Measurements from ENCODE around the gene MRPL55. TPM values are rescaled to one million over a fixed set of nuclear protein-coding genes. Genes with fewer than 3 reads are reported as not detected.

Gene MRPL55
- total RNA-seq, 1 donor, result 32.5 TPM

DNA sequence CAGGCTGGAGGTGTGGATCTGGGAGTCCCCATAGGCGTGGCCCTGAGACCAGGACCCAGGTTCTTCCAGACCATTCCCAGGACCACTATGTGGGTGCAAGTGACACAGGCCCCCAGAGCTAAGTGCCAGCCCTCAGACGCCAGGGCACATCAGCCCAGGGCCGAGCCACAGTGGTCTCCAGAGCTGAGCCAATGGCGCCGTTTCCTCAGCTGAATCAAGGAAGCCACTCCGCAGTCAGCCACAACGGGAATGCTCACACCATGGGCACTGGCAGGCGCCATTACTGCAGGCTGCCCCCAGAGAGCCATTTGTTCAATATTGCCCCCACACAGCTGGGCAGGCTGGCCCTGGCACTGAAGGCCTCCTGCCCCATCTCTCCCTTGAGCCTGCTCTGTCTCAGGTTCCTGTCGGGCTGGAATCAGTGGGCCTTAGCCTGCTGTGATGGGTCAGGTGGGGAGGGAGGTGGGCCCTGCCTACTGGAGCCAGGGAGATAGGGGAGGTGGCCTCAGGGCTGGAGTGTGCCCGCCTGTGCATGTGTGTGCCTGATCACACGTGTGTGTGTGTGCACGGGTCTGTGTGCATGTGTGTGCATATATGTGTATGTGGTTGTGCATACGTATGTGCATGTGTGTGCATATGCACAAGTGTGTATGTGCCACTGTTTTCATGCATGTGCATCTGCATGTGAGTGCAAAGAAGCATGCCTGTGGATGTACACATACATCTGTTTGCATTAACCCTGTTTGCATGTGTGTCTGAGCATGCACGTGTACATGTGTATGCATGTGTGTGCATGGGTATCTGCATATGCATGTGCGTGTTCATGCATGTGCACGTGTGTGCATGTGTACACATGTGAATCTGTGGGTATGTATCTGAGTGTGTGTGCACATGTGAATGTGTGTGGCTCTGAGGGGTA lies 46.8 kb upstream of the MRPL55 start:
- no peak overlapping the region for H3K4me3 ChIP-seq (ENCODE audit: low read depth, low read length)
- DNase-seq (ENCODE audit: low read depth), result no peak
- TF ChIP-seq, protein P1, sequence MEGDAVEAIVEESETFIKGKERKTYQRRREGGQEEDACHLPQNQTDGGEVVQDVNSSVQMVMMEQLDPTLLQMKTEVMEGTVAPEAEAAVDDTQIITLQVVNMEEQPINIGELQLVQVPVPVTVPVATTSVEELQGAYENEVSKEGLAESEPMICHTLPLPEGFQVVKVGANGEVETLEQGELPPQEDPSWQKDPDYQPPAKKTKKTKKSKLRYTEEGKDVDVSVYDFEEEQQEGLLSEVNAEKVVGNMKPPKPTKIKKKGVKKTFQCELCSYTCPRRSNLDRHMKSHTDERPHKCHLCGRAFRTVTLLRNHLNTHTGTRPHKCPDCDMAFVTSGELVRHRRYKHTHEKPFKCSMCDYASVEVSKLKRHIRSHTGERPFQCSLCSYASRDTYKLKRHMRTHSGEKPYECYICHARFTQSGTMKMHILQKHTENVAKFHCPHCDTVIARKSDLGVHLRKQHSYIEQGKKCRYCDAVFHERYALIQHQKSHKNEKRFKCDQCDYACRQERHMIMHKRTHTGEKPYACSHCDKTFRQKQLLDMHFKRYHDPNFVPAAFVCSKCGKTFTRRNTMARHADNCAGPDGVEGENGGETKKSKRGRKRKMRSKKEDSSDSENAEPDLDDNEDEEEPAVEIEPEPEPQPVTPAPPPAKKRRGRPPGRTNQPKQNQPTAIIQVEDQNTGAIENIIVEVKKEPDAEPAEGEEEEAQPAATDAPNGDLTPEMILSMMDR (IDR thresholded peaks at IDR 0.05; ENCODE audit: insufficient read depth, low read length), result no peak

DNA sequence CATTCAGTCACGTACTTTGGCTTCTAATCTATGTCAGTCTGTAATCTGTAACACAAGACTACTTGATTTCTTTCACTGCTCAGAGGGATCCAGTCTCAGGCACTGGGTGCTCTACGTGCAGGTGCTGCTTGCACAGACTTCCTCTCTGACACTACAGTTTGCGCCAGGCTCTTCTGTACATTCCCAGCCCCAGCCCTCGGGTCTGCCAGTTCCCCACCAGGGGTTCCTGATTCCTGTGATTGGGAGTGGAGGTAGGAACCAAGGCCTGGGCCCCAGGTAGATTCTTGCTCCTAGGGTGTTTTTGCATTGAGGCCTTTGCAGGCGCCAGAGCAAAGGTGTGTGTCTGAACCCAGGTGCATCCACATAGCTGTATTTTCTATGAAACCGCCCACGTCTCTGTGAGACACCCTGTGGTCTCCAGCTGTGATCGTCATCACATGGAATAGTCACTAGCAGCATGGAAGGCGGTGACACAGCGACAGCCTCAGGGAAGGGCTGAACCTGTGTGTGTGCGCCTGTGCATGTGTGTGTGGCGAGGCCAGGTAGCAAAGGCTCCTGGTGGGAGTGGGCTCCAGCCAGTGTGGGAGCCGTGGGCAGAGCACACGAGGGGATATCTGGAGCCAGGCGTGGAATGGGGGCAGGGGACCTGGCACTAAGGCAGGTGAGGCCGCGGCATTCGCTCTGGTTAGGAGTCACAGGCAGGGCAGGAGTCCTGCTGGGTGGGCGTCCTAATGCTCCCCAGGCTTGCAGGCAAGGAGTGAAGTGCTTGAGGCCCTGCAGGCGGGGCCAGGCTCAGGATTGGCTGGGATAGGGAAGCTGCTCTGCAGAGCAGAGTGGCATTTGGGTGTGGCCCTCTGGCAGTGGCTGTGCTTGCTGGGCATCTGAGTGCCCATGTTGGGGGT lies 45.8 kb upstream of the MRPL55 start:
- DNase-seq (ENCODE audit: low read depth), result no peak
- TF ChIP-seq, protein P1 (IDR thresholded peaks at IDR 0.05; ENCODE audit: insufficient read depth, low read length), result no peak
- no peak overlapping the region for H3K4me3 ChIP-seq (ENCODE audit: low read depth, low read length)

DNA sequence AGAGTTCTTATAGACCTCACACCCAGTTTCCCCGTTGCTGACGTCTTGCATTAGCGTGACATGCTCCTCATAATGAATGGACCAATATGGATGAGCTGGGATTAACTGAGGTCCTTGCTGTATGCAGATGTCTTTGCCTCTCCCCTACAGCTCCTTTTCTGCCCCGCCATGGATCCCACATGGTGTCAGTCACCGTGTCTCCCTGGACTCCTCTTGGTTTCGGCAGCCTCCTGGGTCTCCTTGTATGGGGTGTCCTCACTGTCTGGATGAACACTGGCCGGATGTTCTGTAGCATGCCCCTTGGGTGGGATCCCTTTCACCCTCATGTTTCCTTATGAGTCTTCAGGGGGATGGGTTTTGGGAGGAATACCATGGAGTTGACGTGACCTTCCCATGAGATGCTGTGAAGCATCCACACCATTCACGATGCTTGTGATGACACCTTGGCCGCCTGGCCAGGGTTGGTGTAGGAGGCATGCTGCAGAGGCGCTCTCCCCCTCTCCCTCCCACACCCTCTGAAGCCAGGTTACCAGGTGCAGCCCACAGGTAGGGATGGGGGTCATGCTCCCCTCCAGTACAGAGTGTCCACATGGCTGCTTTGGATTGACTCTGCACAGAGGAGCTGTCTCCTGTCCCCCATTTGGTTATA lies 45.0 kb upstream of the MRPL55 start:
- TF ChIP-seq, protein P1 (IDR thresholded peaks at IDR 0.05; ENCODE audit: insufficient read depth, low read length), result no peak
- no peak overlapping the region for H3K4me3 ChIP-seq (ENCODE audit: low read depth, low read length)
- DNase-seq (ENCODE audit: low read depth), result no peak

DNA sequence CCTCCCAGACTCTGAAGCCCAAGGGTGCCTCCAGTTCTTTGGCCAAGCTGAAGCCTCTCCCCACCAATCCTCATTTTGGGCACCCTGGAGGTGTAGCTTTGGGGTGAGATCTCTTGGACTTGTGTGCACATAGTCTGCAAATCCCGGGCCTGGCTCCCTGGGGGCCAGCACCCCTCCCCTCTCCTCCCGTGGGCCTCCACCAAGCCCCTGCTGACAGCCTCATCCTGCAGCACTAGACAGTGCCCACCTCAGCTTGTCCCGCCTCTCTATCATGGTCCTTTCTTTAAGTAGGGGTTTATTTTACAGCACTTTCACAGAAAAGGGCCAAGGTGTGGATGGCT lies 43.8 kb upstream of the MRPL55 start:
- no peak overlapping the region for H3K4me3 ChIP-seq (ENCODE audit: low read depth, low read length)
- DNase-seq (ENCODE audit: low read depth), result no peak
- TF ChIP-seq, protein P1 (IDR thresholded peaks at IDR 0.05; ENCODE audit: insufficient read depth, low read length), result no peak

DNA sequence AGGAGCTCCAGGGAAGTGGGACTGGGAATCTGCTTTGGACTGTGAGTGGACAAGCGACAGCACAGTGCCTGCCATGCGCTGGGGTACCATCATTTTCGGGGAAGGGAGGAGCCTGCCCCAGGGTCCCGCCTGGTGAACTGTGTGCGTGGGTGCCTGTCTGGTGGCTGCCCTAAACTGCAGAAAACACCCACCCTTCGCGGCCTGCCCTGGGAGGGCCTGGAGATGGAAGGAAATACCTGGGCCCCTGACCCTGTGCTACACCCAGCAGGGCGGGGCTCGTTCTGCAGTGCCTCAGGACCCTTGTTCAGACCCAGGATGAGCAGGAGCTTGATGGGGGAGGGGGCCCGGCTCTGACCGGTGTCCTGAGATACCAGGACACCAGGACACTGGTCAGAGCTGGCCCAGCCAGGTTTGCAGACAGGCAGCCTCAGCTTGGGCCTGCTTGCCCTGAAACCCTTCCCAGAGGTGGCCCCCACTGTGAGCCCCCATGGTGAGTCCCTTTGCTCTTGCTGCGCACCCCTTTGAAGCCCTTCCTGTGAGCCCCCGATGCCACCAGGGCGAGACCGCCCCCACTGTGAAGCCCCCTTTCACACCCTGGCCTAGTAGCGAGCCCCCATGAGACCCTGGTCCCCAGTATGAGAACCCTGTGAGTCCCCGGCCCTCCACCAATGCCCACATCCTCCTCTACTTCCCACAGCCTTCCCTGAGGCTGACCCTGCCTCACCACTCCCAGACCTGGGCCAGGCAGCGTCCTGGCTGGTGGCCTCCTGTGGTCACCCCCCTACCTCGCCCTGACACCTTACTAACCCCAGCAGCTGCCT lies 43.2 kb upstream of the MRPL55 start:
- DNase-seq (ENCODE audit: low read depth), result no peak
- TF ChIP-seq, protein P1 (IDR thresholded peaks at IDR 0.05; ENCODE audit: insufficient read depth, low read length), result no peak
- no peak overlapping the region for H3K4me3 ChIP-seq (ENCODE audit: low read depth, low read length)

Measured in fibroblast of the aortic adventitia (primary cell).